ENCODE data around the gene TRPM3.

TRPM3 gene

DNA sequence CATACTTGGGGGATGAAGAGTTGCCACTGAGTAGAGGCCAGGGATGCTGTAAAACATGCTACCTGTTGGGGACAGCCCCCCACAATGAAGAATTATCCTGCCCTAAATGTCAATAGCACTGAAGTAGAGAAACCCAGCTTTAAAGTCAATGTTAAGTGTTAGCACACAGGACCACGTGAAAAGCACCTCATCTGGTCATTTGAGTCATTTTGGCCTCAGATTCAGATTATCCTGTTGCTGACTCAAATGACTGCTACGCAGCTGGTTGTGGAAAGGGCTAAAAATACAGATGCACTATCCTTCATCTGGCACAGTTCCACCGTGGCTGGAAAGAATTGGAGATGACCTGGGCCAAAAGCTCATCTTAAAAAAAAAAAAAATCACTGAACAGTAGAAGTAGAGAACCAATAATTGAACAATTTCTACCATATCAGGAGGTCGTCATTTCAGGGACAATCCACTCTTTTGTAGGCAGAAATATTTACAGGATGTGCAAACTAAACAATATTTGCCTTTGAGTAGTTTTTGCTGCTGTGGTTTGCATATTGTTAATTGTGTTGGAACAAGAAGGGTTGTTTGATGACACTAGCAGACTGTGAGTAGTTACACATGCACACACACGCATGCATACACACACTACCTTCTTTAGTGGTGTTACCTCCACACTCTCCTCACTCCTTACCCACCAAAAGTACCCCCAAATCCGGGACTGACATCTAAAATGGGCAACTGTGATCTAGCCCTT, 511.7 kb downstream of the TRPM3 start:
- no peak for DNase-seq (ENCODE audit: low spot score)

DNA sequence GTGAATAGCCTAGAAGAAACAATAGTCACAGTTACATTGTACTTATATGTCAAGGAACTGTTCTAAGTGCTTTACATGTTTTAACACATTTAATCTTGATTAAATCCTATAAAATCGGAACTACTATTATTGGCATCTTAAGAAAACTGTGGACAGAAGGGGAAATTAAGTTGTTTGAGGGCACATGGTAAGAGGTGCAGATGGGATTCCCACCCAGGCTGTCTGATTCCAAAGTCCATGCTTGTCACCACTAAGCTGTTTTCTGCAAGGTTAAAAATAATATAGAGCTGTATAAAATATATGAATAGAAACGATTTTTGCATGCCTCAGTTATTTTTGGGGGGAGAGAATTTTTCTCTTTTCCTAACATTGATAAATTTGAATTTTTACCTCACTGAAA, 512.4 kb downstream of the TRPM3 start:
- DNase-seq (ENCODE audit: low spot score): no peak

DNA sequence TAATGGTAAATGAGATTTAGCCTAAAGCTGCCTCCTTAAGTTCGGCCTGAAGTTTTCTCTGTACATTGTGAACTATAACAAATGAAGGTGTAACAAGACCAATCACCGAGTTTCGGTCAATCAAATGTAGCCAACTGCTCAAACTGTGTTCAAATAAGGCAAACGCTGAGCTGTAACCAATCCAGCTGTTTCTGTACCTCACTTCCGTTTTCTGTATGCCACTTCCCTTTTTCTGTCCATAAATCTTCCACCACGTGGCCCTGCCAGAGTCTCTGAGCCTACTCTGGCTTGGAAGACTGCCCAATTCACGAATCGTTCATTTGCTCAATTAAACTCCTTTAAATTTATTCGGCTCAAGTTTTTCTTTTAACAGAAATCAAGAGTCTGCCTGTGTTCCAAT, 513.5 kb downstream of the TRPM3 start:
- DNase-seq (ENCODE audit: low spot score): peak; percentile 14

DNA sequence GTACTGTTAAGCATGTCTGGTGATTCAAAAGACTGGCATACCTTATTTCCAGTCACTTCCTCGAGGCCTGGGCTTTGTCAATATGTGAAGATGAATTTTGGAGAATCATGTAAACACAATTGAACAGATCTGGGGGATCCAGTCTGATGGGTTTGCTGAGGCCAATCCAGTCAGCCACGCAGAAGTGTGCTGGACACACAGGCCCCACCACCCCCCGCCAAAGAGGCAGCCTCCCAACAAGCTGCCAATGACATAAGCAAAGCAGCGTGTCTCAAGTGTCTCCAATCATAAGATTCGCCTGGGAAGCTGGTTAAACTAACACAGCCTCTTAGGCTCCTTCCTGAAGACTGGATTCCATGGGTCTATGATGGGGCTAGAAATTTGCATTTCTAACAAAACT, 514.1 kb downstream of the TRPM3 start:
- DNase-seq (ENCODE audit: low spot score): no peak

DNA sequence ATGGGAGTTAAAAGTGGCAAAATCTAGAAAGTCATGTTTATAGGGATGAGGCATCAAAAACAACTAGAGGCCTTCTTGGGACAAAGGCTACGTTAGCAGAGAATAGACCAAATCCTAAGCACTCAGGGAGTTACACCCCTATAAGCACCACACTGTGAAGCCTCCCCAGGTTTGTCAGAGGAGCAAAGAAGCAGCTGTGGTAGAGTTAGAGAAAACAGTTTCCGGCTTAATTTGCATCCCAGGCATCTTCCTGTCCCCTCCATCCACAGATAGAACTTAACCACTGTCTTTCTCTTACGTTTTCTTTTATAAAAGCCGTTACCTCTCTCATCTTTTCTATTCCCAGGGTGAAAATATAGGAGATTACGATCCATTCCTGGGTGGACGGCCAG, 518.4 kb downstream of the TRPM3 start:
- no peak for DNase-seq (ENCODE audit: low spot score)

DNA sequence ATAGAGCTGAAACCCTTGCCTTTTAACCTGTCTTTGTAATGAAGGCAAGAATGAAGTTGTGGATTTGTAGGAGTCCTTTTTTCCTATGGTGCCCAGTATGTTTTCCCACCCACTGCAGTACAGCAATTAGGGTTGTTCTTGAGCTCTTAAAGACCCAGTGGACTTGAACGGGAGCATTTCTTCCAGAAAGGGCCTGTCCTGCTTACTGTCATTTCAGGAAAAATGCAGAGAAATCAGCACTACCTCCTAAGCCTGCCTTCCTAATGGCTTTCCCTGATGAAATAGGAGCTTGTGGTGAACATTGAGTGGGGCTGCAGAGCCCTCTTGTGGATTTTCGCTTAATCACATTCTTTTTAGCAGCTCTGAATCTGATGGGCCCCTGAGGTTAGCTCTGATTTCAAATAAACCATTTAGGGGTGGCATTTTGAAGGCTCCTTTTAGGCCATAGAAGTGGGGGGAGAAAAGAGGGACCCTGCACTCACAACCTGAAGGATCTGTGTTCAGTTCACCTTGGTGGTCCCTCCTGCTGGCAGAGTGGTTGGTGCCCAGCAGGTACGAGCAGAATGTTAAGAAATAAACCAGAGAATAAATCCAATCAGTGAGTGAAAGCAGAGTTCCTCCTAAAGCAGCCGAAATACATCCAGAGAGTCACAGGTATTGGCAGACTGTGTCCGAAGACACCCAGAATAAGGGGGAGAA, 519.0 kb downstream of the TRPM3 start:
- peak; percentile 50 for DNase-seq (ENCODE audit: low spot score)

DNA sequence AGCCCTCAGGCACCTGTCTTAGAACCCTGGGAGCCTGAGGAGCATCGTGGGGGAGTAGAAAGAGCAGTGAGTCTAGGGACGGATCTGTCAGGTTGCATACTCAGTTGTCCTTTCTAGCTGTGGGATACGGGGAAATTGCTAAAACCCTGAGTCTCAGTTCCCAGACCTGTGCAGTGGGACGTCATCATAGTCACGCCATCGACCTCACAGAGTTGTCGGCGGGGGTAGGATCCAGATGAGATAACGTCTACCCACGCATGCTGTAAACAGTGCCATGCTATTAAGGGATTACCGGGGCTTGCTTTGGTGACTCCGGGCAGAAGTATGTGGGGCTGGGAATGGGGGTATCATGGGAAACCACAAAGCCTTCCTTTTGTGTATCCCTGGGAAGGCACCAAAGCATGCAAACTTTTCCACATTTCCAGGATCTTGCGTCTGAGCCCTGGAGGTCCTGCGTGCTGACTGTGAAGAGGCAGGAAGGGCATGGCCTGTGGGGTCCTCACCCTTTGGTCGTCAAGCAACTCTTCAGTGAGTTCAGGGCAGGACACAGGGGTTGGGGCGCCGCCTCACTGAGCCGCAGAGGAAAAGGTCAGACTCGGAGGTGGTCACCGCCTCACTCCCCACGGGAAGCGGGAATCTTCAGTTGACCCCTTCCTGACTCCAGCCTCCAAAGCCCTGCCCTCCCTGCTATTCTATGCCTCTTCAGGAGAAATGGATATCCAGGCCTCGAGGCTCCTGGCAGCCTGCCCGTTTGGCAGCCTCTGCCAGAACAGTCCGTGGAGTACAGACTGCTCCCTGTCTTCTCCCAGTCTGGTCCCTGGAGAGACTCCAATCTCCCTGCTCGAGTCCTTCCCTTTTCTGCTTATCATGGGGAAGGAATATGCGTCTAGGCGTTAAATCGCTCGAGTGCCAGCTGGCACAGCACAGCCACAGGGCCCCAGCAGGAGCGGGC, 520.1 kb downstream of the TRPM3 start:
- no peak for DNase-seq (ENCODE audit: low spot score)

DNA sequence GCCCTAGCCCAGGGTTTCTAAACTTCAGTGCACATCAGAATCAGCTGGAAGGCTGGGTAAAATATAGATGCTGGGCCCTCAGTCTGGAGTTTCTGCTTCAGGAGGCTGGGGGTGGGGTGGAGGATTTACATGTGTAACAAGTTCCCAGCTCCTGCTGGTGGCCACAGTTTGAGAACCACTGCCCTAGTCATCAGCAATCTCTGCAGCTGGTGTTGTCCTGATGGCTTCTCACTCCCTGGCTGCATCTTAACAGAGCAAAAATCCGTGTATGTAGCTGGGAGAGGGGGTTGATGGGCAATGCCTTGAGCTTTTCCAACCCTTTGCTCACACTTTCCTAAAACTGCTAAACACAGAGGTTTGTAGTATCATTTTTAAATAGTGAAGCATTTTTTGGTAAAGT, 520.9 kb downstream of the TRPM3 start:
- DNase-seq (ENCODE audit: low spot score): no peak

DNA sequence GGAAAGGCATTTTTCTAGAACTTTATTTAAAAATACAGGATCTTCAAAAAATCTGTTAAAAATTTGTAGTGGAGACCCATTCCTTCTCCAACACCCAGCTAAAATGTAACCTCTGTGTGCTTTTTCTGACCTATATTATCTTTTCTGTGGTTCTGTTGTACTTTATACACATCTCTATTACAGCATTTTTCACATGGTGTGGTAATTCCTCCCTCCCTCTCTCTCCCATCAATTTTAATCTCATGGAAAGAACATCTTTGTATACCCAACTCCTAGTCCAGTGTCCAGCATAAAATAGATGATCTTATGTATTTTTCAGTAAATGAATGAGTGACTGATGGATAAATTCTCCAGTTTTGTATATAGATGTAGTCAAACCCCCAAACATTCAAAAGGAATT, 523.5 kb downstream of the TRPM3 start:
- no peak for DNase-seq (ENCODE audit: low spot score)

DNA sequence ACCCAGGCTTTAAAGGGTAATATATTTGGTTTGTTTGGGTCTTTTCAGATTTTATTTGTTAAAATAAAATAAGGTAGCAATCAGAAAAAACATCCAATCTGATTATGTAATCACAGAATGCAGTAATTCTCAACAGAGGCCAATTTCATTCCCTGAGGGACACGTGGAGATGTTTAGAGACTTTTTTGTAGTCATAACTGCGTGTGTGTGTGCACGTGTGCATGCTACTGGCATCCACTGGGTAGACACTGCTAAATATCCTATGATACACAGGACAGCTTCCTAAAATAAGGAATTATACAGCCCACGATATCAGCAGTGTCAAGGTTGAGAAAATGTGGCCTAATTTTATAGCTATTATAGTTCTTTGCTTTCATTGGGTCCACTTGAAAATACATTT, 526.2 kb downstream of the TRPM3 start:
- no peak for DNase-seq (ENCODE audit: low spot score)

DNA sequence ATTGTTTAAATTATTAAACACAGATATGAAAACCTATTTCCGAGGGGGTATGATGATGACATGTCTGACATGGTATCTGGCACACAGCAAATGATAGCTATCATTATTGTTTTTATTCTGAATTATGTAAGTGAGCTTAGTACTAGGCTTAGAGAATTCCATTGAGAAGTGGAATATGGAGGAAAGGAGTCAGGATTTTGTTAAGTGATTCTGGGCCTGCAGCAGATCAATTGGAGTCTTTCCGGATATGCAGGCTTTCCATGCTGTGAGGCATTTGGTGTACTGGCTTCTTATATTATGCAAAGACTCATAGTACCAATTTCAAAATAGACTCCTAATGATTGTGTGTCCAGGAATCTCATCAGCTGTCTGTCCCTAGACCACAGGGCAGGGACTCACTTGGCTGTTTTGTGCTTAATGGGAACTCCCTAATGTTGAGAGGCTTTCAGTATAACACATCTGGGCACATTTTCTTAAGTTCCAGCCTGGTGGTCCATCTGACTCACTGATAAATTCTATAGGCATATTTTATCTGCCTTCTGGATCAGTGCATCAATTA, 527.0 kb downstream of the TRPM3 start:
- DNase-seq (ENCODE audit: low spot score): no peak

DNA sequence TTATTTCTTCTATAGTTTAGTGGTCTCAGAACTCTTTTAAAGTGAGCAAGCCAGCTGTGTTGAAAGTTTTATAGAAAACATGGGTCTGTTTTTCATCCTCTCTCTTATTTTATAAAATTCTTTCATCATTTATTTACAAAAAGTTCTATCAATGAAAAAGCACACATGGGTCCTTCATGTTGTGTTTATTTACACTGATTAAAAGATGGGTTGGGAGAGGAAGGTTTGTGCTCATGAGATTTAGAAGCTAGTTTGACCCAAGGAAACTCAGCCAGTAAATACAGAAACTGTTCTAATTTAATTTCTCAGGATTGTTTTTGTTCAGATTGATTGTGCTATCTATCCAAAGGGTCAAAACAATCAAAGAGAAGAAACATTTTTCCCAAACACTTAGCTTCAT, 528.2 kb downstream of the TRPM3 start:
- DNase-seq (ENCODE audit: low spot score): no peak

DNA sequence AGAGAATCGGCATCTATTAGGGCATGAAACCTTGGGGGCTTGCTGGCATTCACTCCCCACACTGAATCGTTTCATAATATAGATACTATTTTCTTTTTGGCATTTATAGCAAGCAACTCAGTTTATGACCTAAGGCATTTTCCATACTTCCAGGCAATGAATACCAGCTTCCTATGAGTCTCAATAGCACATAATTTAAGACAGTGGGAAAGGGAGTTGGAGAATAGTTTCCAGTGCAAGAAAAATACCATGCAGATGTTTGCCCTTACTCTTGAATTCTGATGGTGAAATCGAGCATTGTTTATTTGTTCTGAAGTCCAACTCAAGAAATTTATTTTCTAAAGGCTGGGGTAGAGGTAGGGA, 531.1 kb downstream of the TRPM3 start:
- DNase-seq (ENCODE audit: low spot score): no peak

DNA sequence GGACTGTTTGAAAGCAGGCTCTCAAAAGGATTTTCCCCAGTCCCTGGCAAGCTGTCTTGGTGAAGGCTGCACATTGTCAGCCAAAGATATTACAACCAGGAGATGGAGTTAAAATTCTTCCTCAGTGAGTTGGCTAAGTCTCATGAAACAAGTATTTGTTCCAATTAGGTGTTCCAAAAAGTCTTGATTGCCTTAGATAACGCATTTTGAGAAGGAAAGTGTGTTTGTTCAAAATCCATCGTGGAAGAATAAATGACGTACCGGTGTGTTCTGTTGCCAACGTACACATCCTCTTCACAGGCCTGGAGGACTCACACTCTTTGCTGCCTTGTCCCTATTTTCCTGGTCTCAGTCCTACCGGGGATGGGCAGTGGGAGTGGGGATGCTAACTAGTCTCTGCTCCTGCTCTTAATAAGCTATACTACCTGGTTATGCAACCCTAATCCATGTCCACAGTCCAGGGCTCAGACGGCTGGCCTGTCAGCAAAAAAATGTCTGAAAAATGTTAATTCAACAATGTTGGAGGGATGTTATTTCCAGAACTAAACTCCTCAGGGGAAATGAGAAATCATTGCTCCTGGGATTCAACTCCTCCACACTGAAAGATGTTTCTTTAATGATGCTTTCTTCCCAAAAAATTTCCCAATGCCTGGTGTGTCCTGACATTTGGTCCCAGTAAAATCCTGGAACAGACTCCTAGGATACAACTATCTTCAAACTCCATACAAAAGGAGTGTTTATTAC, 531.7 kb downstream of the TRPM3 start:
- DNase-seq (ENCODE audit: low spot score): no peak

DNA sequence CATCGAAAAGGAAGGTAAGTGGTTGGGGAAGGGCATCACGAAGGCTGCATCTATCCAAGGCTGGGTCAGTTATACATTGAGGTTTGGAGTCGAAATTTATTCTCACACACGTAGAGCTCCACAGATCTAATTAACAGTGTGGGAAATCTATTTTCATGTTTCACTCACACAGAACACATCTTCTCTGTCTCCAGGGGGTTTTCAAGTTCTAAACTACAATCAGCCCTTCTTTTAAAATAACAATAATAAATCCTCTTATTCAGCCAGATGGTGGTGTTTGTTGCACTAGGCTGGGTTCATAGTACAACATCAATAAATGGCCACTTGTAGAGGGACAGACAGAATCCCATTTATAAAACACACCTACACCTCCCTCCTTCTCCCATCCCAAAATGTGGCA, 532.4 kb downstream of the TRPM3 start:
- no peak for DNase-seq (ENCODE audit: low spot score)

DNA sequence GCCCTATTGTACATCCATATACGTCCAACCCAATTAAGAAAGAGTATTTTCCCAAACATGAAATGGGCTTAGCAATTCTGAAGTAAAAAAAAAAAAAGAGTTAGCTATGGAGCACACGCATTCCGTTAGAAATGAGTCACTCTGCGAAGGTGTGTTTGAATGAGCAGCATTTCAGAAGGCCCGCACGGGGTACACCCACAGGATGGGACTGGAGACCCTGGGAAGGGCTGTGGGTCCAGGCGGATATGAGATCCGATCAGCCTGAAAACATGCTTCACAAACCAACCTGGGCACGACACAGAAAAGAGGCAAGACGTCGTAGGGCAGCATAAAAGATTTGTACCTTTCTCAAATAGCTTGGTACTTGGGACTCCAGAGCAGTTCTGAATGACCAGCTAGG, 533.0 kb downstream of the TRPM3 start:
- no peak for DNase-seq (ENCODE audit: low spot score)

DNA sequence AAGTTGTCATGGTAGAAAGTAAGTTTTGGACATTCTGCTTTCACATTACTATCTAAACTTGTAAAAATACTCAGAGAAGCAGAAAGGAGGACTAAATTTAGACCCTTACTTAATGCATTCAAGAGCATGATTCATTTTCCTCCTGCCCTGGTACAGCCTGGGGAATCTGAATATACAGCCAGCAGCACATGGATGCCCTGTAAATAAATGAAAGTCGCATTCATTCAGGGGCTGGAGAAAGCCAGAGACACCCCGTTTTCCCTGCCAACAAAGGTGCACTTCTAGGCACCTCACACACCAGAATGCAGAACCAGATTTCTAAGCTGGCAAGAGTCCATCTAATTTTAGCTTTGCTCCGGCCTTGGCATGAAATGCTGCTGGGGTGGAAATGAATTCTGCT, 534.2 kb downstream of the TRPM3 start:
- no peak for DNase-seq (ENCODE audit: low spot score)

DNA sequence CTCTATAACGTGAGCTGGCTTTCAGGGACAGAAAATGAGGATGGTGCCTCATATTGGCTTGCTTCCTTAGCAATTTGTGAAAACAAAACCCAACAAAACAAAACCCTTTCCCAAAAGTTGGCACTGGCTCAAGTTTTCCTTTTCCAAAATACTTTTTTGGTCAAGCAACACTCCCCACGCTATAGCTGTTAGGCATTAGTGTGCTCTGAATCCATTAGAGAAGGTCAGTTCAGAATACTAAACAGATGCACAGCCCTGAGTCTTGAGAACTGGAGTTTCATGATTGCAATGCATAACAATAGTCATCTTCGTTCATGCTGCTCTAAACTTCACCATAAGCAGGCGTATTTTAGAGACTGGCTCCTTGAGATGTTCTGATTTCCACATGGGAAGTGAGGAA, 534.9 kb downstream of the TRPM3 start:
- DNase-seq (ENCODE audit: low spot score): no peak

DNA sequence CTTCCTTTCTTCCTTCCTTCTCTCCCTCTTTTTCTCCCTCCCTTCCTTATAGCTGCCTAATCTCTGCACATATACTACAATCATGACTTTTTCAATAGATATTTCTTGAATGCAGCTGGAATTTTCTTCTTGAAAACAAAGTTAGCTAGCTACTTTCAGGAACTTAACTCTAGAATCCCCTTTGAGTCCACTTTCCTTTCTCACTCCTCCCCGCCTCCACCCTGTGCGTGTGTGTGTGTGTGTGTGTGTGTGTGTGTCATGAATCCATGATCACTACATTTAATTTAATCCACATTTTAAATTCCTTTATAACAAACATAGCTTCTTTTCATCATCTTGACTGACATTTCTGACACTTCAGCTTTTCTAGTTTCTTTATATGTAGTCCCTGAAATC, 539.5 kb downstream of the TRPM3 start:
- DNase-seq (ENCODE audit: low spot score): no peak

DNA sequence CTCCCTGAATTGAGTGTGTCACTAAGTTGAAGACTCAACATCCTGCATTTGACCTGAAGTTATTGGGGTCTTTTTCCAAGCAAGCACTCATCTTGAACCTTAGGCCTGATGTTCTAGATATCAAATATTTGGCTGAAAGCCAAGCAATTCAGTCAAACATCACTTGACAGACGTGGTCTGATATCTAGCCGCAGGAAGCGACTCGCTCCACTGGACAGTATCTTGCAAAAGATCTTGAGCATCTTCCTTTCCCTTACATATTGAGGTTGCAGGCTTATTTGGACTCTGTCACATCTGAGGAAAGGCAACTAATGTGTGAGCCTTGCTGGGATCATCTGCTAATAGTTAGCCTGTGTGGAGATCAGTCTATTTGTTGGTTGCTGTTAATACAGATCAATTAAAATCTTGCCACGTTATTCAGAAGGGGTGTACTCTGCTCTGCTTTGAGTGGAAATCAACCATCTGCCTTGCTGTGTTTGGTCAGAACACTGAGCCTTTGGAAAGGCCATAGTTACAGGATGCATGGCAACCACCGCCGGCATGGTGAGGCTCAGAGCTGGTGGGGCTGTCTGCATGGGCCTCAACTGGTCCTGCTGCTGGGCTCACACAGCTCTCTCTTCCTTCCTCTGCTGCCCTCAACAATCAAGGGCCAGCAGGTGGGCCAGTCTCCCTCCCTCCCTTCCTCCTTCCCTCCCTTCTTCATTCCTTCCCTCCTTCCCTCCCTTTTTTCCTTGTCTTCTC, 540.0 kb downstream of the TRPM3 start:
- DNase-seq (ENCODE audit: low spot score): no peak

DNA sequence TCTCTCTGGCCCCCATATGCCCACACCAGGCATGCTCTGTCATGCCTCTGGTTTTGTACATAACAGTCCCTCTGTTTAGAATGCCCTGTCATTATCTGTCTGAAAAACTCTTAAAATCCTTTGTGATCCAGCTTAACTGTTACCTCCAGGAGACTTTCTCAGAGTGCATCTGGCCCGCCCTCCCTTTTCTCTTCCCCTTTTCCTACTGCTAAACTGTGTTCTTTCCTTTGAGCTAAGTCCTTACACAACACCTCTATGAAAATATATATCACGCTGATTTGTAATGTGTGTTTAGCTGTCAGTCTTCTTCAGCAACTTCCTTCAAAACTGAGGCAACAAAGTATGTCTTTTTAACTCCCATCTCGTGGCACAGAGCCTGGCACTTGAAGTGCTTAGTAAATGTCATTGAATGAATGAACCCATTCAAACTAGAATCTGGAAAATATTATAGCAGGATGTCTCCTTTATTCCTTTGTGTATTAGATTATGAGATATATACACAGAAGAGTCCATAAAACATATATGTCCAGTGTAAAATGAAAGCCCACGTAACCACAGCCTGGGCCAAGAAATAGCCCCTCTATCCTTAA, 540.7 kb downstream of the TRPM3 start:
- DNase-seq (ENCODE audit: low spot score): no peak

Data from CD4-positive, alpha-beta T cell treated with Interleukin-15 for 4 hours (primary cell).